ENCODE data around the gene ABCA4.
A peak's percentile ranks its signal among the peaks of the same experiment; 100 is the strongest.

ABCA4 gene

DNA sequence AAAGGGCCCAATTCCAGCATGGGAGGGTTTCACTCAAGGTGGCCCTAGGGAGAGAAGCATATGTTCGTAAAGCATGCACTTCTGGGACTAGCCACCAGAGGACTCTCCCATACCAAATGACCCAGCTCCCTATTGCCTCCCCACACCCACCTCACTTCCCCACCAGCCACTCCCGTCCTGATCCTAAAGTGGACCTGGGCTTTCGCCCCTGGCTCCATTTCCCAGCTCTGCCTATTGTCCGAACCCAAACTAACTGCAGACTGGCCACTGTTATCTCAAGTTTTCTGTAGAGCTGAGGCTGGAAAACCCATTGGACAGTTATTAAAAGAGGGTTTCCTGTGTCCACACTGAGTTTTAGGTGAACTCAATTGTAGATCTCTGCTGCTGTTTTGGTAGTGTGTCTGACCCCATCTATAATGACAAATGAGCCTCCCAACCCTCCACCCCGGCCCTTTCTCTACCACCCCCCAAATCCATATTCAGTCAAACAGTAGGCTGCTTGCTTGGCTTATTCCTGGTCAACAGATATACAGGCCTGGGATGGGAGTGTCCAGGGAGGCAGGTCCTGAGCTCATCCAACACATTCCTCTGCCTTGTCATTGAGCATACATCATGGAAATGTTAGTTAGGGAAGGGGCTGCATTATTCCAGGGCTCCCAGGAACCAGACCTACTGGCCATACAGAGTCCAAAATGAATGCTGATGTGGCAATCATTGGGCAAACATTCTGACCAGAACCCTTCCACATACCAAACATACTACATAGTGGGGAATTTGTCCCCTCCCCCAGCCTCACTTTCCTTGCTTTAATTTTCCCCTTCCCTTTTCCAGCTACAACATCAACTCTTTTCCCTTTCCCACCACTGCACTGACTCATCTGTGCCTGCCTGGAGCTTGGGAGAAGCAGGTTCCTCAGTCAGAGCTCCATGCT is 59.2 kb downstream of the ABCA4 start:
- ChIA-PET CTCF (interaction anchor here (0.6 to 8.2 kb wide), 14 partner anchors 10 to 746 kb away, joined by 3 to 111 read pairs (median 4); no protein-coding TSS in a partner anchor), POLR2A (ENCODE audit: low non-redundant PET) (no interaction called here)
- peak; percentile 88 for DNase-seq (ENCODE audit: low spot score)

DNA sequence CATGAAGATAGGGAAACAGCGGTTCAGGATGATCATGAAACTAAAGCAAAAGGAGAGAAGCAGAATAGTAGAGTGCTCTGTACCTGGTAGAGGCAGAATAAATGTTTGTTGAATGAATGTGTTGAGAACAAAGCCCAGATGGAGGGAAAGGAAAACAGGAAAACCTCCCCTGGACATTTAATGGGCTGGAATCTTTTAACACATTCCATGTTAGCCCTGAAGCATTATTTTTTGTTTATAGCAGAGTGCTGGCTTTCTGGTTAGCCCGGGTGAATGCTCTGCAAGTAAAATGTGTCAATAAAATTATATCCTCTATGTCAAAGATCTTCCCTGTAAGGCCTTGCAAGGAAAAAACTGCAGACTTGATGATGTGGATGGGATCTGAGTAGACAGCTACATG is 60.2 kb downstream of the ABCA4 start:
- H3K27ac ChIP-seq, result no peak overlapping the region
- ChIA-PET POLR2A (ENCODE audit: low non-redundant PET) (no interaction called here), CTCF (interaction anchor here (0.7 to 8.2 kb wide), 3 partner anchors 10 to 274 kb away, joined by 3 to 111 read pairs (median 10); no protein-coding TSS in a partner anchor)
- TF ChIP-seq, protein P1, sequence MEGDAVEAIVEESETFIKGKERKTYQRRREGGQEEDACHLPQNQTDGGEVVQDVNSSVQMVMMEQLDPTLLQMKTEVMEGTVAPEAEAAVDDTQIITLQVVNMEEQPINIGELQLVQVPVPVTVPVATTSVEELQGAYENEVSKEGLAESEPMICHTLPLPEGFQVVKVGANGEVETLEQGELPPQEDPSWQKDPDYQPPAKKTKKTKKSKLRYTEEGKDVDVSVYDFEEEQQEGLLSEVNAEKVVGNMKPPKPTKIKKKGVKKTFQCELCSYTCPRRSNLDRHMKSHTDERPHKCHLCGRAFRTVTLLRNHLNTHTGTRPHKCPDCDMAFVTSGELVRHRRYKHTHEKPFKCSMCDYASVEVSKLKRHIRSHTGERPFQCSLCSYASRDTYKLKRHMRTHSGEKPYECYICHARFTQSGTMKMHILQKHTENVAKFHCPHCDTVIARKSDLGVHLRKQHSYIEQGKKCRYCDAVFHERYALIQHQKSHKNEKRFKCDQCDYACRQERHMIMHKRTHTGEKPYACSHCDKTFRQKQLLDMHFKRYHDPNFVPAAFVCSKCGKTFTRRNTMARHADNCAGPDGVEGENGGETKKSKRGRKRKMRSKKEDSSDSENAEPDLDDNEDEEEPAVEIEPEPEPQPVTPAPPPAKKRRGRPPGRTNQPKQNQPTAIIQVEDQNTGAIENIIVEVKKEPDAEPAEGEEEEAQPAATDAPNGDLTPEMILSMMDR (conservative IDR thresholded peaks at IDR 0.05; ENCODE audit: low read depth), result no peak
- DNase-seq (ENCODE audit: low spot score), result no peak

More for the DNA sequence above, 59.2 kb downstream of the ABCA4 start:
- H3K27ac ChIP-seq, result no peak overlapping the region
- TF ChIP-seq, protein P1 (conservative IDR thresholded peaks at IDR 0.05; ENCODE audit: low read depth), result peak; percentile 77

DNA sequence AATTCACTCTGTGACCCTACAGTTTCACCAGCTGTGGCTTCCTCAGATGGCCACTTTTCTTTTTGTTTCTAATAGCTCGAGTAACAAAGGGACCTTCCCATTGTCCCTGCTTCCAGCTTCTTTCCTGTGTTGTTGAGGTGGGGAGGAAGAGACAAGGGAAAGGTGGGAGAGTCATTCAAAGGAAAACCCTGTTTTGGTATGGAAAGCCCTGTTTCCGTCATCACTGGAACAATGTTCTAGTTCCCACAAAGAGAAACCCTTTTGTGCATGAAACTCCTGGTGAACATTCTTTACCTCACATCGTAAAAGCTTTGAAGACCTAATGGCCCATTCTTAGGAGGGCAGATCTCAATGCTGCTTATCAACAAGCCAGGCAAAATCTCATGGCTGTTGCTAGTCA is 62.2 kb downstream of the ABCA4 start:
- POLR2A ChIA-PET (ENCODE audit: low non-redundant PET), result no interaction called here
- CTCF ChIA-PET, result interaction anchor here (8.2 kb wide), 1 partner anchor 276 kb away, joined by 111 read pairs; no protein-coding TSS in a partner anchor
- DNase-seq (ENCODE audit: low spot score), result no peak
- TF ChIP-seq, protein P1 (conservative IDR thresholded peaks at IDR 0.05; ENCODE audit: low read depth), result no peak
- H3K27ac ChIP-seq, result no peak overlapping the region

DNA sequence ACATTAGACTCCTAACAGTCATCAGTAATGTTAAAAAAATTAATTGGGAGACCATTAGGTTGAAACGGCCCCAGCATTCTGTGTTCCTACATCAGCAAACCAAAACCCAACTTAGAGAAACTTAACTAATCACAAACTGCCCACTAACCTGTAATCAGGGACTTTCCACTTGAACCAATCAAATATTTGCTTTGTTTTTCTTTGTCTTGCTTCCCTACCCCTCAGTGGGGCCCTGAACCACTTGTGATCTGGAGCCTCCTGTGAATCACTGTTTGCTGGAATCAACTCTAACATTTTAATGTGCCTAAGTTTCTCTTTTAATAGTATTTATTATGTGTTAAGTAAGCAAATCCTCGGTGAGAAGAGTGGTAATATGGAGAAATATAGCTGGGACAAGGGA is 64.0 kb downstream of the ABCA4 start:
- TF ChIP-seq, protein P1 (conservative IDR thresholded peaks at IDR 0.05; ENCODE audit: low read depth), result no peak
- POLR2A ChIA-PET (ENCODE audit: low non-redundant PET), result no interaction called here
- CTCF ChIA-PET, result interaction anchor here (8.2 kb wide), 1 partner anchor 278 kb away, joined by 111 read pairs; no protein-coding TSS in a partner anchor
- H3K27ac ChIP-seq, result no peak overlapping the region
- no peak for DNase-seq (ENCODE audit: low spot score)

GRCh38 chr1:94056171-94056570 is 64.8 kb downstream of the ABCA4 start:
- POLR2A ChIA-PET (ENCODE audit: low non-redundant PET), result no interaction called here
- CTCF ChIA-PET, result interaction anchor here (0.7 to 1.3 kb wide), 2 partner anchors 11 to 280 kb away, joined by 3 to 4 read pairs; no protein-coding TSS in a partner anchor
- DNase-seq (ENCODE audit: low spot score), result no peak

GRCh38 chr1:94055459-94056122 is 65.4 kb downstream of the ABCA4 start:
- TF ChIP-seq, protein P1 (conservative IDR thresholded peaks at IDR 0.05; ENCODE audit: low read depth), result no peak
- CTCF ChIA-PET, result interaction anchor here (0.6 to 1.3 kb wide), 3 partner anchors 10 to 280 kb away, joined by 3 to 4 read pairs (median 3); no protein-coding TSS in a partner anchor
- POLR2A ChIA-PET (ENCODE audit: low non-redundant PET), result no interaction called here
- no peak for DNase-seq (ENCODE audit: low spot score)
- H3K27ac ChIP-seq, result no peak overlapping the region

More at GRCh38 chr1:94056171-94056570, 64.8 kb downstream of the ABCA4 start:
- no peak overlapping the region for H3K27ac ChIP-seq
- TF ChIP-seq, protein P1 (conservative IDR thresholded peaks at IDR 0.05; ENCODE audit: low read depth), result no peak

All from RWPE1 (cell line).